ENCODE results near the gene ZNF148.

DNA sequence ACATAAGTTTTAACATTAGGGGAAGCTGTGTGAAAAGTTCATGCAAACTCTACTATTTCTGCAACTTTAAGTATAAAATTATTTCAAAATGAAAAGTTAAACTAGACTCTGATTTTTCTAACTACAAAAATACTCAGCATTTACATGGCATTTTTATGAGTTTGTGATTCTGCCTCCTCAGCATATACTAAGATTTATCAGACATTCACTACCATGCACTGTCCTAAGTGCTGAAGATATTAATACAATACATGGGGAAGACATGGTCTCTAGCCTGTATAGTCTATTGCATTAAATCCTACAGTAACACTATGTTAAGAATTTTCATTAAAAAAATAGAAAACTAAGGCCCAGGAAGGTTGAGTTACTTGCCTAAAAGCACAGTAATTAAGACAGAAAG is 80.7 kb downstream of the ZNF148 start:
- TF ChIP-seq, protein P1, sequence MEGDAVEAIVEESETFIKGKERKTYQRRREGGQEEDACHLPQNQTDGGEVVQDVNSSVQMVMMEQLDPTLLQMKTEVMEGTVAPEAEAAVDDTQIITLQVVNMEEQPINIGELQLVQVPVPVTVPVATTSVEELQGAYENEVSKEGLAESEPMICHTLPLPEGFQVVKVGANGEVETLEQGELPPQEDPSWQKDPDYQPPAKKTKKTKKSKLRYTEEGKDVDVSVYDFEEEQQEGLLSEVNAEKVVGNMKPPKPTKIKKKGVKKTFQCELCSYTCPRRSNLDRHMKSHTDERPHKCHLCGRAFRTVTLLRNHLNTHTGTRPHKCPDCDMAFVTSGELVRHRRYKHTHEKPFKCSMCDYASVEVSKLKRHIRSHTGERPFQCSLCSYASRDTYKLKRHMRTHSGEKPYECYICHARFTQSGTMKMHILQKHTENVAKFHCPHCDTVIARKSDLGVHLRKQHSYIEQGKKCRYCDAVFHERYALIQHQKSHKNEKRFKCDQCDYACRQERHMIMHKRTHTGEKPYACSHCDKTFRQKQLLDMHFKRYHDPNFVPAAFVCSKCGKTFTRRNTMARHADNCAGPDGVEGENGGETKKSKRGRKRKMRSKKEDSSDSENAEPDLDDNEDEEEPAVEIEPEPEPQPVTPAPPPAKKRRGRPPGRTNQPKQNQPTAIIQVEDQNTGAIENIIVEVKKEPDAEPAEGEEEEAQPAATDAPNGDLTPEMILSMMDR (IDR thresholded peaks at IDR 0.05; ENCODE audit: low read depth, low read length, poor library complexity, severe bottlenecking) = no peak
- no peak for TF ChIP-seq EZH2phosphoT487 (IDR thresholded peaks at IDR 0.05; ENCODE audit: borderline replicate concordance, low read length)

Measured in DOHH2 (cell line).